NCI-H82 treated with DMSO at 0.1 percent for 48 hours (cell line): Measurements from ENCODE around the gene SUGP2.
A peak's percentile ranks its signal among the peaks of the same experiment; 100 is the strongest.

Experiments
- DNase-seq: peaks from one replicate; lab custom pipeline; 2025; ENCODE audit not compliant: unreplicated experiment; lab: John Stamatoyannopoulos, UW

Gene SUGP2

DNA sequence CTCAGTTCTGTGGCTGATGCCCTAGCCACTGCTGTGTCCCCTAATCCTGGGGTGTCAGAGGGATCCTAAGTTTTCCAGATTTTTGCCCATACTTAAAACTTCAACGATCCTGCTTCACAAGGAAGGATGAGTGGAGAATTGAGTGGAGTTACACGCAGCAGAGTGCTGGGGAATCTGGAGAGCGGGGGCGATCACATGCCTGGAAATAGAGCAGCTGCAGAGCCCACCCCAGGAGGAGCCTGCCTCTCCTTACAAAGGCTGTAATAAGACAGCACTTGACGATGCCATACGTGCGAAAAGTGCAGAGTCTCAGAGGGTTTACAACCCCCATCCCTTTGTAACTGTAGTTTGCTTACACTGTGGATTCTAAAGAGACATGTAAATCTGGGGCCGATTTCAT, 40.6 kb downstream of the SUGP2 start:
- DNase-seq: peak; percentile 44

- DNase-seq: no peak
These were observed 41.8 kb downstream of the SUGP2 start for GRCh38 chr19:18991468-18991867.

GRCh38 chr19:18991006-18991405, 42.3 kb downstream of the SUGP2 start:
- DNase-seq: no peak

DNA sequence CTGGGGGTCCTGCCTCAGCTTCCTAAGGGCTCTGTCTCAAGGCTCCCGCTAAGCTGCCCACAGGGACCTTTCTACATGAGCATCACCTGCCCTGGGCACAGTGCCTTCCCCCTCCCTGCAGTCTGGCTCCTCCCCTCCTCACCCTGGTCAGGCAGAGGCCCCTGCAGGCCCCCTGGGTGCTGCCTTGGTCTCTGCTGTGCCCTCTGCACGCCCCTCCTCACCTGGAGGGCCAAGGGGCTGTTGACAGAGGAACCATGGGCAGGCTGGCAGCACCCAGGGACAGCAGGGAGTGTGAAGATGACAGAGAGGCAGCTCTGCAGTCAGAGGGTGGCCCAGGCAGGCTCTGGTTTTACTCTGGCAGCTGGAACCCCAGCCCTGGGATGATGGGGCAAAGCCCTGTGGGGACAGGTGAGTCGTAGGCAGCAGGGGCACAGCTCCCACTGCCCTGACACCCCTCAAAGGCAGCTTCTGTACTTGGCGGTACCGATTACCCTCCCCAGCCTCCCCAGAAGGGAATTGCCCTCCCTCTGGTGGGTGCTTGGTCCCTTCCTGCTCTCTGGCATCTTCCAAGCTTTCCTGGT, 43.1 kb downstream of the SUGP2 start:
- DNase-seq: no peak

DNA sequence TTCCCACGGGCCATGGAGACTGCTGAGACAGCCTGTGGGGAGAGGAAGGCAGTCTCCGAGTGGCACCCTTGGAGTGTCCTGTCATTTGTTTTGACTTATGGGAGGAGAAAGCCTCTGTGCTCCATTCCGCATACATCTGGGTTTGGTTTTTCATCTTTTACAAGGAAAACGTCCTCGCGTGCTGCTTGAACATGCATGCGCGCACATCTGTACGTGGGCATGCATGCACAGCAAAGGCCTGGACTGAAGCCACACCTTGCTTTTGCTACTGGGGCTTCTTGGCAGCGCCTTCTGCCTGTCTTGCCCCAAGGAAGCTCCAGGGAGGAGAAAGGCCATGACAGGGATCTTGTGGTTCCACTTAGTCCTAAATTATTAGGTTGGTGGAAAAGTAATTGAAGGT, 44.0 kb downstream of the SUGP2 start:
- no peak for DNase-seq

GRCh38 chr19:18987456-18987855, 45.9 kb downstream of the SUGP2 start:
- peak; percentile 84 for DNase-seq

- no peak for DNase-seq
These were observed 48.1 kb downstream of the SUGP2 start for GRCh38 chr19:18985257-18985656.

GRCh38 chr19:18984251-18984650, 49.1 kb downstream of the SUGP2 start:
- no peak for DNase-seq

GRCh38 chr19:18982669-18983068, 50.6 kb downstream of the SUGP2 start:
- no peak for DNase-seq

GRCh38 chr19:18980432-18981020, 52.8 kb downstream of the SUGP2 start:
- DNase-seq: no peak

- DNase-seq: no peak
These were observed 54.7 kb downstream of the SUGP2 start for GRCh38 chr19:18978616-18979015.

DNA sequence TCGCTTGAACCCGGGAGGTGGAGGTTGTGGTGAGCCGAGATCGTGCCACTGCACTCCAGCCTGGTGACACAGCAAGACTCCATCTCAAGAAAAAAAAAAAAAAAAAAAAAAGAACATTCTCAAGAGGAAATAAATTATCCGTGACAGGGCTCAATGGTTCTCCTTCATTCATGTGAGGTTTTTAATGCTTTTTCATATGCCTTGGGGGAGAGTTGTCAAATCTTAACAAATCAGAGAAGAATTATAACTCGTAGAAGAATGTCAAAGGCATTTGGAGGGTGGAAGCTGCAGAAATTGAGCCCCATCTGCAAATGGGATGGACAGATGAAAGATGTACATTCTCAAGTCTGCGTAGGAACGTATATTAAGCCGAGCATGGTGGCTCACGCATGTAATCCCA, 57.4 kb downstream of the SUGP2 start:
- DNase-seq: no peak

DNA sequence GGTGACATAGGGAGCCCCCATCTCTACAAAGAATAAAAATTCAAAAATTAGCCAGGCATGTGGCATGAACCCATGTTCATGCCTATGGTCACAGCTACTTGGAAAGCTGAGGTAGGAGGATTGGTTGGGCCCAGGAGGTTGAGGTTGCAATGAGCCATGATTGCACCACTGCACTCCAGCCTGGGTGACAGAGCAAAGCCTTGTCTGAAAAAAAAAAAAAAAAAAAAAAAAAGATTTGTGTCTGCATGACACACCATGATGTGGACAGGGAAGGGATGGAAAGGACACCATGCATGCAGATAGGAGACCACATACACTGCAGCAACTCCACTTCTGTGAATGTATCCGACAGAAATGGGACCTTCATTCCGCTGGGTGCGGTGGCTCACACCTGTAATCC, 58.3 kb downstream of the SUGP2 start:
- DNase-seq: no peak

DNA sequence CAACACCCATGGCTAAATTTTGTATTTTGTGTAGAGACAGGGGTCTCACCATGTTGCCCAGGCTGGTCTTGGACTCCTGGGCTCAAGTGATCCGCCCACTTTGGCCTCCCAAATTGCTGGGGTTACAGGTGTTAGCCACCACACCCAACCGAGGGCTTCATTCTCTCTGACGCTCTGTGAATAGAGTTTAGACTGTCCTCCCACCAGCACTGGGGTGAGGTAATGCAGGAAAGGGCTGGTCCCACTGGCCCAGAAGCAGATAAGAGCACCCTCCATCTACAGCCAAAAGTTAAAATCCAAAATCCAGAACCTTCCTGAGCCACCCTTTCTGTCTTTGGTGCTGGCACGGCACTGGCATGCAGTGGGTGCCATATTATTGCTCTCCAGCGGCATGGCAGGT, 60.5 kb downstream of the SUGP2 start:
- no peak for DNase-seq

DNA sequence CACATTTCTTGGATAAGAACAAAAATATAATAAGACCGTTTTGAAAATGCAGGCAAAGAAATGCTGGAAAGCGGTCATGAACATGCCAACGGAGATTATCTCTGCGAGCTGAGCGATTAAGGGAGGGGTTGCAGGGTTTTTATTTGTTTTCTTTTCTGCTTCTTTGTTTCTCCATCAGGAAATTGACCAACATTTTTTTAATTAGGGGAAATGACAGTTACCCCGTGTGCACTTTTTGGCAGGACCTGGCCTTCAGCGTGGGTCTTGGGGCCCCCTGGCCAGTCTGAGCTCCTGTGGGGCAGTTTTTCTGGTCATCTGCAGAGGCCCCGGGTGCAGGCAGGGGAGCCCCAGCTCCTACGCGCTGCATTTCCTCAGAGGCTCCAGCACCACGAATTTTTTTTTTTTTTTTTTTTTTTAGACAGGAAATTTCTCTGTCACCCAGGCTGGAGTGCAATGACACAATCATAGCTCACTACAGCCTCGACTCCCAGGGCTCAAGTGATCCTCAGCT, 61.0 kb downstream of the SUGP2 start:
- no peak for DNase-seq

DNA sequence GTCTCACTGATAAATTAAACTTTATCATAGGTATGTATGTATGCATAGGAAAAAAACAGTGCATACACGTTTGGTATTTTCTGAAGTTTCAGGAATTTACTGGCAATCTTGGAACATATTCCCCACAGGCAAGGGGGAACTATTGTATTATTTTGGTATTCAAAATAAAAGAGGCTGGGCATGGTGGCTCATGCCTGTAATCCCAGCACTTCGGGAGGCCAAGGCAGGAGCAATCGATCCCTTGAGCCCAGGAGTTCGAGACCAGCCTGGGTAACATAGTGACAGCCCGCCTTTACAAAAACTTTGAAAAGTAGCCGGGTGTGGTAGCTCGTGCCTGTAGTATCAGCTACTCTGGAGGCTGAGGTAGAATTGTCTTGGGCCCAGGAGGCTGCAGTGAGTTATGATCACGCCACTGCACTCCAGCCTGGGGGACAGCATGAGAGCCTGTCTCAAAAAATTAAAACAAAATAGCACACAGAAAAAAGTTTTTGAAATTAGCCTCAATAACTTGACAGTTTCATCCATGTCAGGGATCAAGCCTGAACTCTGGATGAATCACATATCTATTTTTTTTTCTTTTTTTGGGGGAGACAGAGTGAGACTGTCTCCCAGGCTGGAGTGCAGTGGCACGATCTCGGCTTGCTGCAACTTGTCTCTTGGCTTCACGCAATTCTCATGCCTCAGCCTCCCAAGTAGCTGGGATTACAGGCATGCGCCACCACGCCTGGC, 63.2 kb downstream of the SUGP2 start:
- no peak for DNase-seq

GRCh38 chr19:18967358-18968146, 65.8 kb downstream of the SUGP2 start:
- DNase-seq: no peak

DNA sequence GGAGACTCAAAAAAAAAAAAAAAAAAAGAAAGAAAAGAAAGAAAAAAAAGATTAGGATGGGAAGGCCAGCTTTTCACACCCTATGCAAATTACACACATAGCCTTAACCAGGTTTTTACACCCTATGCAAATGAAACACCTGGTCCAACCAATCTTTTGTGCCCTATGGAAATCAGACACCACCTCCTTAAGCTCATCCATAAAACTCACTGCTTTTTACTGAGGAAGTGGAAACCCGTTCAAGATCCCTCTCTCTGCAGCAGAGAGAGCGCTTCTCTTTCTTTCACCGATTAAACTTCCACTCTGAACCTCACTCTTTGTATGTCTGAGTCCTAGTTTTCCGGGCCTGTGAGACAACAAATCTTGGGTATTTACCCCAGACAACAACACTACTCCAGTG, 67.0 kb downstream of the SUGP2 start:
- DNase-seq: no peak

DNA sequence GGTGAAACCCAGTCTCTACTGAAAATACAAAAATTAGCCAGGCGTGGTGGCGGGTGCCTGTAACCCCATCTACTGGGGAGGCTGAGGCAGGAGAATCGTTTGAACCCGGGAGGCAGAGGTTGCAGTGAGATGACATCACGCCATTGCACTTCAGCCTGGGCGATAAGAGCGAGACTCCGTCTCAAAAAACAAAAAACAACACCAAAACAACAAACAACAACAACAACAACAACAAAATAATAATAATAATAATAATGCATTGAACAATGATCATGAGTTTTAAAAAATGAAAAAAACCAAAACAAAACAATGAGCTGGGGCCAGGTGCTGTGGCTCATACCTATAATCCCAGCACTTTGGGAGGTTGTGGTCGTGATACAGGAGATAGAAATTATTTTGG, 69.2 kb downstream of the SUGP2 start:
- no peak for DNase-seq

DNA sequence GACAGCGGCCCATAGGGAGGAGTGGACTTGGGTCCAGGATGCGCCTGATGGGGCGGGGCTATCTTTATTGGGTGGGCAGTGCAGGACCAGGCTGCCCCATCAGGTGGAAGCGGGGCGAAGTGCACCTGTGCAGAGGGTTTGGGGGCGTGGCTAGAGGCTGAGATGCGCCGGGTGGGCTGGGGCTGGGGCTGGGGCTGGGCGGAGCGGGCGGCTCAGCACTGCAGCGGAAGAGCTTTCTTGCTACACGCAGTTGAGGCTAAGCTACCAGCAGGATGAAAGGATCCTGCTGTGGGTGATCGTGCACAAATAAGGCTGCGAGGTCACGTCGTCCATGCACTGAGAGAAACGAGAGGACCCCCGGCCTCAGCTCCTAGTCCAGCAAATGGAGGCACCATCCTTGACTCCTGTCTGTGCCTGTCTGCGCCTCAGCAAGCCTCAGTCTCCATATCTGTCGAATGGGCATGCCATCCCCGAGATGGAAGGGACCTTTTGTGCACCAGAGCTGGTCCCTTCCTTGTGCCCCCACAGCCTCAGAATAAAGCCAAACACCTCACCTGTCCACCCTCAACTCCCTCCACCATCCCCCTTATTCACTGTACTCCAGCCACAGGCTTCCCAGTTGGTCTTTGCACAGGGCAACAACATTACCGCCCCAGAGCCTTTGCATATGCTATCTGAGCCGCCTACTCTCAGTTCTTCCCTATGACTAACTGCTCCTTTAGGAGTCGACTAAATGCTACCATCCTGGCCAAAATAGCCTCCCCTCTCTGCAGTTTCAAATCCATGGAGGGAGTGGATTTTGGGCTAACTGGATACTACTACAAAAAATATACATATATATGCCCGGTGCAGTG, 71.3 kb downstream of the SUGP2 start:
- DNase-seq: no peak

GRCh38 chr19:18960370-18960769, 72.9 kb downstream of the SUGP2 start:
- no peak for DNase-seq
